ENCODE measurements around the gene AFTPH.

DNA sequence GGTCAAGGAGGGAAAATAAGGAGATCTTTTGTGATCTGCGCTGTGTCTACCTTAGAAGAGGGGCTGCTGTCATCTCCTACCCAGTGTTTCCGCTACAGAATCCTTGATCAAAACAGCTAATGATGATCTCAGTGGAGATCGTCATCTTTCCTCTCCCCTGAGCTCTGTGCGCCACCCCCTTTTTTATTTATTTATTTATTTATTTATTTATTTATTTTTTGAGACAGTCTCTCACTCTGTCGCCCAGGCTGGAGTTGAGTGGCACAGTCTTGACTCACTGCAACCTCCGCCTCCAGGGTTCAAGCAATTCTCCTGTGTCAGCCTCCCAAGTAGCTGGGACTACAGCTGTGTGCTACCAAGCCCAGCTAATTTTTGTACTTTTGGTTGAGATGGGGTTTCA lies 74.1 kb downstream of the AFTPH start:
- TF ChIP-seq TAF1 (IDR thresholded peaks at IDR 0.05; ENCODE audit: low read depth, low read length) (no peak), POLR2AphosphoS5 (IDR thresholded peaks at IDR 0.05; ENCODE audit: low read depth, low read length) (no peak), POLR2A (IDR thresholded peaks at IDR 0.05; ENCODE audit: low read depth, low read length) (no peak), SPI1 (IDR thresholded peaks at IDR 0.05; ENCODE audit: low read depth, low read length) (no peak), POU2F2 (IDR thresholded peaks at IDR 0.05; ENCODE audit: low read depth, low read length) (no peak)

All from GM12891 (cell line).